A673 (cell line): ENCODE results near the gene RALA.

Source experiments
- EZH2 ChIP-seq: fragments of 200-600 bp; sonication (generic); IDR thresholded peaks from 2 replicates; pipeline ENCODE4 v1.6.1; 2017; ENCODE audit warnings: borderline replicate concordance, low read depth, mild to moderate bottlenecking, mixed read lengths, antibody characterized with exemption, low read length; ENCODE audit not compliant: poor library complexity, severe bottlenecking
- TF ChIP-seq, protein P1 (sequence below): fragments of 300-800, 200-600 bp; sonication (generic); conservative IDR thresholded peaks from 2 replicates; pipeline ENCODE4 v1.5.1; 2017; ENCODE audit warnings: low read depth, mild to moderate bottlenecking, antibody characterized with exemption, low read length, moderate library complexity, mixed read lengths

DNA sequence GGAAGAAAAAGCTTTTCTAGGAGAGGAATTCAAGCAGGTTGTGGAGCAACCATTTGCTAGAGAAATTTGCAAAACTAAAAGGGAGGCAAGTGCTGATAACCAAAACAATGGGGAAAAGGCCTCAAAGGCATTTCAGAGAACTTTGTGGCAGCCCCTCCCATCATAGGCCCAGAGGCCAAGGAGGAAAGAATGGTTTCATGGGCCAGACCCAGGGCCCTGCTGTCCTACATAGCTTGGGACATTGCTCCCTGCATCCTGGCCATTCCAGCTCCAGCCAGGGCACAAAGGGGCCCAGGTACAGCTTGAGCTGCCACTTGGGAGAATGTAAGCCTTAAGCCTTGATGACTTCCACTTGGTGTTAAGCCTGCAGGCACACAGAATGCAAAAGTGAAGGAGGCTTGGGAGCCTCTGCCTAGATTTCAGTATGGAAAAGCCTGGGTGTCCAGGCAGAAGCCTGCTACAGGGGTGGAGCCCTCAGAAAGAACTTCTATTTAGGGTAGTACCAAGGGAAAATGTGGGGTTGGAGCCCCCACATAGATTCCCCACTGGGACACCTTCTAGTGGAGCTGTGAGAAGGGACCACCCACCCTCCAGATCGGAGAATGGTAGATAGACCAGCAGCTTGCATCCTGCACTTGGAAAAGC lies 91.2 kb downstream of the RALA start:
- TF ChIP-seq, protein P1, sequence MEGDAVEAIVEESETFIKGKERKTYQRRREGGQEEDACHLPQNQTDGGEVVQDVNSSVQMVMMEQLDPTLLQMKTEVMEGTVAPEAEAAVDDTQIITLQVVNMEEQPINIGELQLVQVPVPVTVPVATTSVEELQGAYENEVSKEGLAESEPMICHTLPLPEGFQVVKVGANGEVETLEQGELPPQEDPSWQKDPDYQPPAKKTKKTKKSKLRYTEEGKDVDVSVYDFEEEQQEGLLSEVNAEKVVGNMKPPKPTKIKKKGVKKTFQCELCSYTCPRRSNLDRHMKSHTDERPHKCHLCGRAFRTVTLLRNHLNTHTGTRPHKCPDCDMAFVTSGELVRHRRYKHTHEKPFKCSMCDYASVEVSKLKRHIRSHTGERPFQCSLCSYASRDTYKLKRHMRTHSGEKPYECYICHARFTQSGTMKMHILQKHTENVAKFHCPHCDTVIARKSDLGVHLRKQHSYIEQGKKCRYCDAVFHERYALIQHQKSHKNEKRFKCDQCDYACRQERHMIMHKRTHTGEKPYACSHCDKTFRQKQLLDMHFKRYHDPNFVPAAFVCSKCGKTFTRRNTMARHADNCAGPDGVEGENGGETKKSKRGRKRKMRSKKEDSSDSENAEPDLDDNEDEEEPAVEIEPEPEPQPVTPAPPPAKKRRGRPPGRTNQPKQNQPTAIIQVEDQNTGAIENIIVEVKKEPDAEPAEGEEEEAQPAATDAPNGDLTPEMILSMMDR = no peak
- TF ChIP-seq EZH2 = no peak
